Measurements from ENCODE around the gene SCARB1. TPM values are rescaled to one million over a fixed set of nuclear protein-coding genes. Genes with fewer than 3 reads are reported as not detected.

The SCARB1 gene
- total and polyA plus RNA-seq, 2 donors (not counting 1 experiment from before 2014, with no cell fraction given) = 14.7 to 32.5 TPM

GRCh38 chr12:124856132-124856841 lies 7.4 kb downstream of the SCARB1 start:
- Histone ChIP-seq H3K27ac (ENCODE audit: insufficient read depth, low read length) (no peak overlapping the region), H3K9me3 (ENCODE audit: control insufficient read depth, insufficient read depth, low read depth, low read length) (no peaks in the 10 kb centered on the region), H3K4me3 (replicated peaks in 1 of 4; ENCODE audit: control extremely low read depth in 1 of 4, insufficient read depth in 1 of 4, low read depth in 3 of 4, low read length in 4 of 4) (no peak overlapping the region), H3K36me3 (ENCODE audit: control insufficient read depth, insufficient read depth, low read length) (peaks cover 5% of the 10 kb centered on the region), H3K4me2 (ENCODE audit: extremely low read depth, insufficient read depth, low read length) (no peak overlapping the region), H3K4me1 (ENCODE audit: control insufficient read depth, extremely low read depth, insufficient read depth, low read length) (peaks cover 4% of the 10 kb centered on the region), H3K9ac (ENCODE audit: insufficient read depth, low read length) (no peak overlapping the region), H3K79me2 (ENCODE audit: control insufficient read depth, insufficient read depth, low read length) (peaks cover 2% of the 10 kb centered on the region), H4K20me1 (ENCODE audit: control insufficient read depth, extremely low read depth, insufficient read depth, low read length) (no peaks in the 10 kb centered on the region), H2AFZ (ENCODE audit: low read length) (no peak overlapping the region), H3K27me3 (ENCODE audit: control insufficient read depth, insufficient read depth, low read length) (no peaks in the 10 kb centered on the region)
- no peak for TF ChIP-seq CTCF (conservative IDR thresholded peaks at IDR 0.05 in 1 of 2, IDR thresholded peaks at IDR 0.05 in 1 of 2; ENCODE audit: low read depth in 1 of 2, low read length in 2 of 2)
- no peak for TF ChIP-seq EZH2 (IDR thresholded peaks at IDR 0.05; ENCODE audit: low read length, missing control alignments)
- DNase-seq (ENCODE audit: low read depth in 2 of 2) = no peak

- H3K4me1 ChIP-seq (ENCODE audit: control insufficient read depth, extremely low read depth, insufficient read depth, low read length) = peaks cover 4% of the 10 kb centered on the region
- no peak for DNase-seq (ENCODE audit: low read depth in 2 of 2)
- no peaks in the 10 kb centered on the region for H3K27me3 ChIP-seq (ENCODE audit: control insufficient read depth, insufficient read depth, low read length)
- no peak overlapping the region for H3K27ac ChIP-seq (ENCODE audit: insufficient read depth, low read length)
- no peak overlapping the region for H2AFZ ChIP-seq (ENCODE audit: low read length)
- H3K36me3 ChIP-seq (ENCODE audit: control insufficient read depth, insufficient read depth, low read length) = peaks cover 4% of the 10 kb centered on the region
- no peak for TF ChIP-seq CTCF (conservative IDR thresholded peaks at IDR 0.05 in 1 of 2, IDR thresholded peaks at IDR 0.05 in 1 of 2; ENCODE audit: low read depth in 1 of 2, low read length in 2 of 2)
- H3K4me2 ChIP-seq (ENCODE audit: extremely low read depth, insufficient read depth, low read length) = no peak overlapping the region
- H3K9ac ChIP-seq (ENCODE audit: insufficient read depth, low read length) = no peak overlapping the region
- peaks cover 2% of the 10 kb centered on the region for H3K79me2 ChIP-seq (ENCODE audit: control insufficient read depth, insufficient read depth, low read length)
- no peaks in the 10 kb centered on the region for H3K9me3 ChIP-seq (ENCODE audit: control insufficient read depth, insufficient read depth, low read depth, low read length)
- no peaks in the 10 kb centered on the region for H4K20me1 ChIP-seq (ENCODE audit: control insufficient read depth, extremely low read depth, insufficient read depth, low read length)
- H3K4me3 ChIP-seq (replicated peaks in 1 of 4; ENCODE audit: control extremely low read depth in 1 of 4, insufficient read depth in 1 of 4, low read depth in 3 of 4, low read length in 4 of 4) = no peak overlapping the region
Measured at GRCh38 chr12:124855275-124855957, 8.2 kb downstream of the SCARB1 start.

DNA sequence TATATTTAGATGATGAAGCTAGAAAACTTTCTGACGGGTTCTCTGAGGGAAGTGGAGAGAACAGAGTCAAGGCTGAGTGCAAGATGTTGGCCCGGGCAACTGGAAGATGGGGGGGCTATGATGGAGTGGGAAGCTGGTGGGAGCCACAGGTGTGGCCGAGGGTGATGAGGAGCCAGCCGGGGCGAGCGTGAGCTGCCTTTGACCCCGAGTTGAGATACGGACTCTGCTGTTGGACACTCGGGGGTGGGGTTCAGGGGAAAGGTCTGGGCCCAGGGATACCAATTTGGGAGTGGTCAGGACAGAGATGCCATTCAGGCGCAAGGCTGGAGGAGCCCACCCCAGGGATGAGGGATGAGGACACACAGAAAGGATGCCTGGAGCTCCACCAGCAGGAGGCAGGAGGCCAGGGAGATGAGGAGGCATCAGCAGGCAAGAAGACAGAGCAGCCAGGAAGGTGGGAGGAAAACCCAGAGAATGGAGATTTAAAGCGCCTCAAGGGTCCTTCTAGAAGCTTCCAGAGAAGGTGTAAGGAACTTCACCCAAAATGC lies 9.0 kb downstream of the SCARB1 start:
- H3K36me3 ChIP-seq (ENCODE audit: control insufficient read depth, insufficient read depth, low read length) = peaks cover 2% of the 10 kb centered on the region
- H3K27me3 ChIP-seq (ENCODE audit: control insufficient read depth, insufficient read depth, low read length) = no peaks in the 10 kb centered on the region
- H3K79me2 ChIP-seq (ENCODE audit: control insufficient read depth, insufficient read depth, low read length) = peaks cover 2% of the 10 kb centered on the region
- H3K4me2 ChIP-seq (ENCODE audit: extremely low read depth, insufficient read depth, low read length) = no peak overlapping the region
- no peak overlapping the region for H3K4me3 ChIP-seq (replicated peaks in 1 of 4; ENCODE audit: control extremely low read depth in 1 of 4, insufficient read depth in 1 of 4, low read depth in 3 of 4, low read length in 4 of 4)
- H3K9ac ChIP-seq (ENCODE audit: insufficient read depth, low read length) = no peak overlapping the region
- no peak overlapping the region for H3K27ac ChIP-seq (ENCODE audit: insufficient read depth, low read length)
- DNase-seq (ENCODE audit: low read depth in 2 of 2) = no peak
- peaks cover 4% of the 10 kb centered on the region for H3K4me1 ChIP-seq (ENCODE audit: control insufficient read depth, extremely low read depth, insufficient read depth, low read length)
- H2AFZ ChIP-seq (ENCODE audit: low read length) = no peak overlapping the region
- H3K9me3 ChIP-seq (ENCODE audit: control insufficient read depth, insufficient read depth, low read depth, low read length) = no peaks in the 10 kb centered on the region
- no peaks in the 10 kb centered on the region for H4K20me1 ChIP-seq (ENCODE audit: control insufficient read depth, extremely low read depth, insufficient read depth, low read length)
- no peak for TF ChIP-seq CTCF (conservative IDR thresholded peaks at IDR 0.05 in 1 of 2, IDR thresholded peaks at IDR 0.05 in 1 of 2; ENCODE audit: low read depth in 1 of 2, low read length in 2 of 2)
- TF ChIP-seq EZH2 (IDR thresholded peaks at IDR 0.05; ENCODE audit: low read length, missing control alignments) = no peak
